C4-2B (cell line): Measurements from ENCODE around the gene RBX1.

Experiments
- H3K27ac ChIP-seq: fragments of 450-650 bp; 2 replicates; pipeline ENCODE4 v1.5.1; 2017
- ZFX ChIP-seq: fragments of 450-650 bp; IDR thresholded peaks from 2 replicates; pipeline ENCODE4 v1.6.1; 2017
- TF ChIP-seq, protein P1 (sequence below): fragments of 450-650 bp; conservative IDR thresholded peaks from 2 replicates; pipeline ENCODE4 v1.5.1; 2017; ENCODE audit warnings: mild to moderate bottlenecking

The RBX1 gene

GRCh38 chr22:40973144-40973543 lies 22.0 kb downstream of the RBX1 start:
- TF ChIP-seq ZFX: no peak
- TF ChIP-seq, protein P1, sequence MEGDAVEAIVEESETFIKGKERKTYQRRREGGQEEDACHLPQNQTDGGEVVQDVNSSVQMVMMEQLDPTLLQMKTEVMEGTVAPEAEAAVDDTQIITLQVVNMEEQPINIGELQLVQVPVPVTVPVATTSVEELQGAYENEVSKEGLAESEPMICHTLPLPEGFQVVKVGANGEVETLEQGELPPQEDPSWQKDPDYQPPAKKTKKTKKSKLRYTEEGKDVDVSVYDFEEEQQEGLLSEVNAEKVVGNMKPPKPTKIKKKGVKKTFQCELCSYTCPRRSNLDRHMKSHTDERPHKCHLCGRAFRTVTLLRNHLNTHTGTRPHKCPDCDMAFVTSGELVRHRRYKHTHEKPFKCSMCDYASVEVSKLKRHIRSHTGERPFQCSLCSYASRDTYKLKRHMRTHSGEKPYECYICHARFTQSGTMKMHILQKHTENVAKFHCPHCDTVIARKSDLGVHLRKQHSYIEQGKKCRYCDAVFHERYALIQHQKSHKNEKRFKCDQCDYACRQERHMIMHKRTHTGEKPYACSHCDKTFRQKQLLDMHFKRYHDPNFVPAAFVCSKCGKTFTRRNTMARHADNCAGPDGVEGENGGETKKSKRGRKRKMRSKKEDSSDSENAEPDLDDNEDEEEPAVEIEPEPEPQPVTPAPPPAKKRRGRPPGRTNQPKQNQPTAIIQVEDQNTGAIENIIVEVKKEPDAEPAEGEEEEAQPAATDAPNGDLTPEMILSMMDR: no peak

GRCh38 chr22:40975366-40975765 lies 24.2 kb downstream of the RBX1 start:
- no peak overlapping the region for H3K27ac ChIP-seq

More at GRCh38 chr22:40973144-40973543, 22.0 kb downstream of the RBX1 start:
- H3K27ac ChIP-seq: no peak overlapping the region

GRCh38 chr22:40976866-40977700 lies 25.9 kb downstream of the RBX1 start:
- no peak for TF ChIP-seq ZFX
- TF ChIP-seq, protein P1: no peak
- H3K27ac ChIP-seq: no peak overlapping the region

More at GRCh38 chr22:40975366-40975765, 24.2 kb downstream of the RBX1 start:
- no peak for TF ChIP-seq ZFX
- TF ChIP-seq, protein P1: no peak

DNA sequence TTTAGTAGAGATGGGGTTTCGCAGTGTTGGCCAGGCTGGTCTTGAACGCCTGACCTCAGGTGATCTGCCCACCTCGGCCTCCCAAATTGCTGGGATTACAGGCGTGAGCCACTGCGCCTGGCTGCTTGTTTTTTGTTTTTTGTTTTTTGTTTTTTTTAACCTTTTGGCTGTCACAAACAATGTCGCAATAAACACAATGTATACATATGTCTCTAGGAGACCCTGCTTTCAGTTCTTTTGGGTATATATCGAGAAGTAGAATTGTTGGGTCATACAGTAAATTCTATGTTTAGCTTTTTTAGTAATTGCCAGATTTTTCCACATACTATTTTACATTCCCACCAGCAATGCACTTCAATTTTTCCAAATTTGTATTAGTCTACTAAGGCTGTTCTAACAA lies 28.0 kb downstream of the RBX1 start:
- TF ChIP-seq, protein P1: no peak
- no peak for TF ChIP-seq ZFX
- no peak overlapping the region for H3K27ac ChIP-seq

DNA sequence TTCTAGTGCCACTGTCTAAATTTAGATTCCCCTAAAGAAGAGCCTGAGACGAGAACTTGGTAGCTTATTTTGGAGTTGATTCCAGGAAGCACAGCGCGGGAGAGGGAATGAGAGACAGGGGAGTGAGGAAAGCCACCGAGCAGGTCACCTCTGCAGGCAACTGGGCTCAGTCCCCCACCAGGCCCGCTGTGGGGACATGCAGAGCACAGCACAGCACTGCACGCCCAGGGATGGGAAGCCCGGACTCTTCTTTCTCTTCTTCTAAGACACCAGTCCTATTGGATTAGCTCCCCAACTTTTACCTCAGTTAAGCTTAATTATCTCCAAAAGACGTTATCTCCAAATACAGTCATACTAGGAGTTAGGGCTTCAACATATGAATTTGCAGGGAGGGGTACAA lies 28.7 kb downstream of the RBX1 start:
- no peak for TF ChIP-seq ZFX
- TF ChIP-seq, protein P1: no peak
- H3K27ac ChIP-seq: no peak overlapping the region

DNA sequence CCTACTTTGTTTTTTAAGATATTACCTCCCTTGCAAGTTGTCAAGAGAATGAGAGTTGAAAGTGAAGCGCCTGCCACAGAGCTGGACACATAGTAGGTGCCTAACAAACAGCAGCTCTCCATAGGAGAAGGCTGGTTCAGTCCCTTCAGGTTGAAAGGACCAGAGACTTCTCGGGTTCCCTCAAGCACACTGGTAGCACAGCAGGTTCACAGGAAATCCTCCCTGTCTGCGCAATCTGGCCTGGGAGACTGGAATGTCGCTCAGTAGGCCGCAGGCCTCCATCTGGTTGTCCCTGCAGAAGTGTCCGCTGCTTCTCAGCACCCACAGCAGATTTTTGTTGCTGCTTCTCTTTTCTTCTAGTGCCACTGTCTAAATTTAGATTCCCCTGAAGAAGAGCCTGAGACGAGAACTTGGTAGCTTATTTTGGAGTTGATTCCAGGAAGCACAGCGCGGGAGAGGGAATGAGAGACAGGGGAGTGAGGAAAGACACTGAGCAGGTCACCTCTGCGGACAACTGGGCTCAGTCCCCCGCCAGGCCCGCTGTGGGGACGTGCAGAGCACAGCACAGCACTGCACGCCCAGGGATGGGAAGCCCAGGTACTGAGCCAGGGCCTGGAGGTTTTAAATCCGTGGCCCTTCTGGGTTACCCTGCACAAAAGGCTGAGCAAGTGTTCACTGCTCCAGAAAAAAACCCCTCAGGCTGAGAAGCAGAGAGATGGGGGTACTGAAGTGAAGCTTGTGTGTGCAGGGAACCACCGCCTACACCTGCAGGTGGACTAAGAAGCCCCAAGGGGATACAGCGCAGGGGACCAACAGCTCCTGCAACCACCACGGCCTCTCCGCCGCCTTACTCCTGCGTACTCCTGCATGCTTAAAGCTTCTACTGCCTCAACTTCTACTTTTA lies 31.6 kb downstream of the RBX1 start:
- TF ChIP-seq, protein P1: no peak
- TF ChIP-seq ZFX: no peak
- H3K27ac ChIP-seq: no peak overlapping the region

DNA sequence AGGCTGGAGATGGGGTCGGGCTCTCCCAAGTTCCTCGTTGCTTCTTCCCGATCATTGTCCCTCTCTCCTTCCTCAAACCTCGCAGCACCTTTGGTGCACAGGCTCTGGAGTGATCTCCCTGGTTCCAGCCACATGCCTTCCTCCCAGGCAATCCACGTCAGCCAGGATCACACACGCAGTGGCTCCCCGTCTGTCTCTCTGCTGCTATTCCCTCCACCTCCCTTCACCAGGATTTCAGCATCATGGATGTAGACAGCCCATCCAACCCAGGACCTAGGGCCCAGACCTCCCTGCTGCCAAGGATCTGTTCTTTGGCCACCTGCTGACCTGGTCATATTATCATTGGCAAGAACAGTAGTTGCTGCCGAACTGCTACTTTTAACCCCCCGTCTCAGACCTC lies 40.1 kb downstream of the RBX1 start:
- no peak overlapping the region for H3K27ac ChIP-seq
- TF ChIP-seq, protein P1: no peak
- TF ChIP-seq ZFX: no peak
